ELR (cell line): ENCODE results near the gene F12.

ENCODE experiments used
- DNase-seq: peaks from one replicate; pipeline ENCODE4 v3.0.0-alpha.2; 2015; ENCODE audit warnings: low read depth

Gene F12

DNA sequence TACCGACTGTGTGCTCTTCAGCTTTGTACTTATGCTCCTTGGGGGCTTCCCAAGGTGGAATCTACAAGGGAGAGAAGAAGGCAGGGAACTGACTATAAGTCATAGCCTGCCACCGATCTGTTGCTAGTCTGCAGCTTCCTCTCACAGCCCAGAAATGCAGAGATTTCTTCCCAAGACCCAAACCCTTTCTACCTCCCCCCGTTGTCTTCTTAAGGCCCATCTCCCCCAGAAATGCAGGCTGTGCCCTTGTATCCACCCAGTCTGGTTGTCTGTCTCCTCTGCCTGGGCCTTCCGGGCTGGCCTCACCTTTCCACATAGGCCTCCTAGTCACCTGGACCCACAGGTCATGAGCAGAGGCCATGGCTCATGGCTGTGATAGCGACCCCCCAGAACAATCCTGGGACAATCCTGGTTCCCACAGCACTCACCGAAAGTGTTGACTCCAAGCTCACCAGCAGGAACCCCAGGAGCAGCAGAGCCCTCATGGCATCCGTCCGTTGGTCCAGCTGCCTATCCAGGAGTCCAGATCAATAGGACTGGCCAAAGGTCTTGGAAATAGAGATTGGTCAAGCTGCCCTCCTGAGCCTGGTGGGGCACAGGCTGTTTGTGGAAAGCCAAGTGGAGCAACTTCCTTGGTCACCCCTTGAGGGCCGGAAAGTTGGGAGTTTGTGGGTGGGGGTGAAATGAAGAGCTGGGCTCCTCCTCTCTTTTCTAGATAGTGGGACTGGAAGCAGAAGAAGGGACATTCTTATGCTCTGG, at the start of gene F12:
Gene F12, minus strand, starts transcription at position 522 of the 759 bp plus-strand sequence. Its CDS starts 37 bp downstream, at position 485.
- no peak for DNase-seq

- DNase-seq: peak; percentile 66
Measured at GRCh38 chr5:177458912-177459350, 49.6 kb upstream of the F12 start.

DNA sequence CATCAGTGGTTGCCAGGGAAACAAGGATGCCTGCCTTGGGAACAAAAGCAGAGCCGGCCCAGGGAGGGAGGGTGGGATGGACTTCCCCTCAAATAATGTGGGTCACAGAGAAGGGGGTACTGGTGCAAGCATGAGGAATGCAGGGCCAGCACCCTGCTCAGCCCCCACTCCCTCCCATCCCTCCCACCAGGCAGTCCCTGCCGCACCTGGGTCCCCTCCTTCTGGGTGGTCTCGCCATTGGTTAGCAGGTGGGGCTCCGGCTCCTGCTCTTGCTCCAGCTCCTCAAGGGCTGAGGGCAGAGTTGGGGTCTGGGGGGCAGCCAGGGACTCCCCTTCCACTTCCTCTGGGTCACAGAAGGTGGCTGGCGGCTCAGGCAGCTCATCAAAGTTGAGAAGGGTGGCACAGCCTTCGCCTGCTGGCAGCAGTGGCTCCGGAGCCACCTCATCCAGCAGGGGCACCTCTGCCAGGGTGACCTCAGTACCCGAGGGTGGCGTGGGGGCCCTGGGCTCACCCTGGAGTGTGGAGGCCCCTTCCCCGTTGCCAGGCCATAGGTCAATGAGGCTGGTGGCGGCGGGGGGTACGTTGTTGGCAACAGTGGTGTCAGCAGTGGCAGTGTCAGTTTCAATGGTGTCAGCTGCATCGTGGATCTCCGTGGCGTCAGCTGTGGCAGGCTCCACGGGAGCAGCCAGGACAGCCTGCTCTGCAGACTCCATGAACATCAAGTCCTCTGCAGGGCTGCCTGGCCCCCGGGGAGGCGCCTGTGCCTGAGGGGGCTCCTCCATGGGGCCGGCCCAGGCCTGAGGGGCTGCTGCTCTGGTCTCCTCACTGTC, 48.7 kb upstream of the F12 start:
- DNase-seq: no peak

DNA sequence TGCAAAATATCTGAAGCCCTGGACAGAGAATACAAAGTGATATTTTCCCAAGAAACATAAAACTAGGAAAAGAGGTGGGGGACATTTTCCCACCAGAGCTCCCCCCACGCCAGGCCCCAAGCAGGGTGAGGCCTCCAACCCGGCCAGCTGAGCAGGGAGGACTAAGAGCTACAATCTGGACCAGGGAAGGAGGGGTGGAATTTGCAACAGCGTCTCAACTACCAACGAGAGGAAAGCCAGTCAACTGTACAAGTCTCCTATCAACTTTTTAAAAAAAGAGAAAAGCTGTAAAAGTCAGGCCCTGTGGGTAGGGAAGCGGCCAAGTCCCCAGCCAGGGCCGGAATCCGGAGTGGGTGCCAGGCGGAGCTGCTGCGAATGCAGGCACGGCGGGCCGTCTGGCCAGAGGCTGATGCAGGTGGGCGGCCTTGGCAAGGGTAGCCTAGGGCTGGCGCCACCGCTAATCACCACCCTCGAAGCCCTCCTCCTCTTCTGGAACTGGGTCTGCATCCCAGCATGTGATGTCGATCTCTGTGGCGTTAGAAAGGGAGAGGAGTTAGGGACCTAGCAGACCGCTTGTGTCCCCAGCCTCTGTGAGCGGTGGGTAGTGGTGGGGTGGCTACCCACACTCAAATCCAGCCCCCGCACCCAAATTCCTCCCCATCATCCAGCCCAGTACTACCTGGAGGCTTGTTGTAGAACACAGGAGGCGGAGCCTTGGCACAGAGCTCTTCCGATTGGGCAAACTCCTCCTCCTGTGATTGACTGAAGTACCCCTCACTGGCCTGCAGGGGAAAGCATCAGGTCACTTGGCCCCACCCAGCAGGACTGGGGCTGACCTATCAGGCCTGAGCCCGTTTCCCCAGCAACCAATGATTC, 47.9 kb upstream of the F12 start:
- DNase-seq: peak; percentile 99

DNA sequence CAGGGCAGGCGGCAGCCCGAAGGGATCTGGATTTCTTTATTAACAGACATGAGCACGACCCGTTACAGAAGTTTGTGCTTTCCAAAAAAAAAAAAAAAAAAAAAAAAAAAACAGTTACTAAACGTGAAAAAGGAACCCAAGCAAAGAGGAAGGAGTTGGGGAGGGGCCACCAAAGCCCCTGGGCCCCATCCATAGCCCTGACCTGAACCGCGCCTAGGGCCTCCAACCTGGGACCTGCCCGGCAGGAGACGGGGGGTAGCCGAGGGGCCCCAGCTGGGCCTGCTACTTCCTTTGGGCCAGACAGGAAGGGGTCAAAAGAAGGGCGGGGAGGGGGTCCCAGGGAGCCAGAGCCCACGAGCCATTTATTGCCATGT, 47.2 kb upstream of the F12 start:
- DNase-seq: no peak

GRCh38 chr5:177455661-177456590, 46.6 kb upstream of the F12 start:
- peak; percentile 92 for DNase-seq

DNA sequence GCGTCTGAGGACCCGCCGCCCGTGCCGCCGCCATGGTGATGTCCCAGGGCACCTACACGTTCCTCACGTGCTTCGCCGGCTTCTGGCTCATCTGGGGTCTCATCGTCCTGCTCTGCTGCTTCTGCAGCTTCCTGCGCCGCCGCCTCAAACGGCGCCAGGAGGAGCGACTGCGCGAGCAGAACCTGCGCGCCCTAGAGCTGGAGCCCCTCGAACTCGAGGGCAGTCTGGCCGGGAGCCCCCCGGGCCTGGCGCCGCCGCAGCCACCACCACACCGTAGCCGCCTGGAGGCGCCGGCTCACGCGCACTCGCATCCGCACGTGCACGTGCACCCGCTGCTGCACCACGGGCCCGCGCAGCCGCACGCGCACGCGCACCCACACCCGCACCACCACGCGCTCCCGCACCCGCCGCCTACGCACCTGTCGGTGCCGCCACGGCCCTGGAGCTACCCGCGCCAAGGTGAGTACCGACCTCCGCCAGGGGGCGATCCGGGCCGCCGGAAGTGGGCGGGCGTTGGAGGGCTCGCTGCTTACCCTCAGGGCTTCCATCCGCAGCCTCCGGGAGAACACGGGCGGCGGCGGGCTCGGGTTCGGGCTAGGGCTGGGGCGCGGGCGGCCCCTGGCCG, 45.8 kb upstream of the F12 start:
- peak; percentile 79 for DNase-seq

- peak; percentile 89 for DNase-seq
Measured at GRCh38 chr5:177454397-177455035, 45.2 kb upstream of the F12 start.

GRCh38 chr5:177453852-177454396, 44.6 kb upstream of the F12 start:
- DNase-seq: no peak

GRCh38 chr5:177452688-177453638, 43.6 kb upstream of the F12 start:
- no peak for DNase-seq

DNA sequence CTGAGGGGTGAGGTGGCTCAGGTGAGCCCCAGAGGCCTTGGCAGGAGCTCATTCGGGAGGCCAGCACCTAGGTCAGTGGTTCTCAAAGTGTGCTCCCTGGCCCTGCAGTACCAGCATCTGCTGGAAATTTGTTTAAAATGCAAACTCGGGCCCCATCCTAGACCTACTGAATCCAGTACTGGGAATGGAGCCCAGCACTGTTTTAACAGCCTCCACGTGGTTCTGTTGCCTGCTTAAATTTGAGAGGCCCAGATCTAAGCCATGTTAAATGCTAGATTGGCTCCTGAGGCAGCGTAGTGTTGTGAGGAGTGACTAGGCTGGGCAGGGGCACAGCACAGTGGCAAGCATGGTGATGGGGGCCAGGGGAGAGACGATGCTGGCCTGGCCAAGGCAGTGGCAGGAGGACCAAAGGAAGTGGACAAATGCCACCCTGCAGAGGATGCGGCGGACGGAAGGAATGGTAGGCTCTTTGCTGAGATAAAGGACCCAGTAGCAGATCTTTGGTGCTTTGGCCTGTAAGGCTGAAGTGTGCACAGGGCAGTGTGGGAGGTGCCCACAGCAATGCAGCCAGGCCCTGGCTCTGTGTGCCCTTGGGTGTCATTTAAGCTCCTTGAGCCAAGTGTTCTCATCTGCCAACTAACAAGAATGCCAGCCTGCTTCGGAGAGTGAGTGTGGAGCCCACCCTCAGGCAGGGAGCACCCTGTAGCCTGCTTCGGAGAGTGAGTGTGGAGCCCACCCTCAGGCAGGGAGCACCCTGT, 41.5 kb upstream of the F12 start:
- no peak for DNase-seq

DNA sequence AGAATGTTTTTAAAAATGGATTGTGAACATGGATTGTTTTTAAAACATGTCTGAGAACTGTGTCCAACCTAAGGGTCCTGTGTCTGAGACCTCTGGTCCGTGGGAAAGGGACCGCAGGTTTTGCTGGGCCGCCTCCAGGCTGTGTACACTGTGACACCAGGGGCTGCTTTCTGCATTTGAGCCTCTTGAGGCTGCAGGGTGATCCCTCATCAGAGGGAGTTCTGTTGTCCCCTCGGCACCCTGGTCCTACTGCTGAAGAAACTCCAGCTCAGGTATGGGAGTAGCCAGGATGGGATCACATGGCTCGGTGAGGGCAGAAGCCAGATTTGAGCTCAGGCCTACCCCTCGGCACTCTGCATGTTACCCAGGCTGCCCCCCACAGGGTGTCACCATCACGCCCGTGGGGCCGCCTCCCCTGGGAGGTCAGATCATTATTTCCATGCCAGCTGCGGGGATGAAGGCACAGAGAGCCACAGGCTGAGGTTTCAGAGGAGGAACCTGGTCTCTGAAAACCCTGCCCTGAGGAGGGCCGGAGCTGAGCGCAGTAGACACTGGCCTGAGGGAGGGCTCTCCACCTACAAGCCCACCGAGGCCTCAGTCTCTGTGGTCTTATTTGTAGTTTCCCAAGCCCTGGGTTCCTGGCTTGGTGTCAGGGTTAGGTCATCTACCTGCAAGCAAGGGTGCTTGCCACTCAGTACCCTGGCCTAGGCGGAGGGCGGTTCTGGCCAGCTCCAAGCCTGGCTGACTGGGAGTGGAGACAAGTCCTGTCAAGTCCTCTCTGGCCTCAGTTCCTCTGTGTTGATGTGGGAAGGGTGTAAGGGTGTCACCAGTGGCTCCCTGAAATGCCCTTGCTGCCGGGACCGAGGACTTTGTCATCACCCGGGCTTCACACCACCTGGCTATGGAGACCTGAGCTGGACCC, 40.0 kb upstream of the F12 start:
- DNase-seq: no peak

GRCh38 chr5:177448244-177448950, 39.0 kb upstream of the F12 start:
- DNase-seq: no peak

DNA sequence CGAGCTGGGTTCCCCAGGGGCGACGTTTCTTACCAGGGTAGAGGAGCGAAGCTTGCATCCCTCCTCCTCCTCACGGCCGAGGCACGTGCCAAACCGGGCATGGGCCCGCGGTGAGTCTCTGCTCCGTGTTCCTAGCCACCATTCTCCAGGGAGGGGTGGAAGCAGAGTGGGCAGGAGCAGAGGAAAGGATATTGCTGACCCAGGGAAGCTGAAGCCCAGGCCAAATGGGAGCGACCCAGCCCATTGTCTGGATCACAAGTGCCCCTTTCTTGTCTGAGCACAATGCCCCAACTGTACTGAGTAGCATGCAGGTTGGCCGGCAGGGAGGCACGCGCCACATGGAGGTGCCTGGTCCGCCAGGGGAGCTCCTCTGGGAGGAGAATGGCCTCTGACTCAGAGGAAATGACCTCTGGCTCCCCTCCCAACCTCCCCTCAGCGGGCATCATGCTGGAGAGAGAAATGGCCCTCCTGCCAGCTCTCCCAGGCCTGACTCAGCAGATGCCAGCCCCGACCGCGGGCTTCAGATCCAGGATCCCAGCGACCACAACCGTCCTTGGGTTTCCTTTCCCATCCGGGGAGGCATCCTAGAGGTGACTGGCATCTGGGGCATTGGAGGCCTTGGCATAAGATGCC, 38.4 kb upstream of the F12 start:
- DNase-seq: peak; percentile 93

- peak; percentile 72 for DNase-seq
Measured at GRCh38 chr5:177447066-177447610, 37.8 kb upstream of the F12 start.
